ENCODE measurements around the gene MTMR6.
"Not testable (repeated sequence)": the region's sequence is repeated elsewhere in the genome, so short reads cannot be mapped to it uniquely, and the experiment has no call there.

The MTMR6 gene

GRCh38 chr13:25286969-25287961 is at the start of gene MTMR6:
Gene MTMR6, minus strand, starts transcription at chr13:25287488. Its CDS starts 241 bp downstream, at chr13:25287247.
- peak; percentile 87 for DNase-seq (ENCODE audit: low read depth)

GRCh38 chr13:25335856-25336255 is 48.6 kb upstream of the MTMR6 start:
- DNase-seq (ENCODE audit: low read depth), result no peak

- DNase-seq (ENCODE audit: low read depth), result no peak
Observed at GRCh38 chr13:25330541-25330940, 43.3 kb upstream of the MTMR6 start.

GRCh38 chr13:25329706-25330105 is 42.4 kb upstream of the MTMR6 start:
- no peak for DNase-seq (ENCODE audit: low read depth)

GRCh38 chr13:25324100-25324499 is 36.8 kb upstream of the MTMR6 start:
- no peak for DNase-seq (ENCODE audit: low read depth)

- DNase-seq (ENCODE audit: low read depth), result no peak
Observed at GRCh38 chr13:25319771-25320170, 32.5 kb upstream of the MTMR6 start.

GRCh38 chr13:25318946-25319345 is 31.7 kb upstream of the MTMR6 start:
- not testable (repeated sequence) for DNase-seq (ENCODE audit: low read depth)

GRCh38 chr13:25310891-25311290 is 23.6 kb upstream of the MTMR6 start:
- DNase-seq (ENCODE audit: low read depth), result no peak

- DNase-seq (ENCODE audit: low read depth), result no peak
Observed at GRCh38 chr13:25306671-25307464, 19.6 kb upstream of the MTMR6 start.

- no peak for DNase-seq (ENCODE audit: low read depth)
Observed at GRCh38 chr13:25302121-25302520, 14.8 kb upstream of the MTMR6 start.

- DNase-seq (ENCODE audit: low read depth), result peak; percentile 89
Observed at GRCh38 chr13:25301347-25302113, 14.2 kb upstream of the MTMR6 start, which contains the start of gene NUP58. Gene NUP58, plus strand, starts transcription at chr13:25301625. Its CDS starts 149 bp downstream, at chr13:25301774.

- DNase-seq (ENCODE audit: low read depth), result no peak
Observed at GRCh38 chr13:25300861-25301346, 13.6 kb upstream of the MTMR6 start.

GRCh38 chr13:25295701-25296100 is 8.4 kb upstream of the MTMR6 start:
- no peak for DNase-seq (ENCODE audit: low read depth)

- DNase-seq (ENCODE audit: low read depth), result no peak
Observed at GRCh38 chr13:25295228-25295627, 7.9 kb upstream of the MTMR6 start.

- no peak for DNase-seq (ENCODE audit: low read depth)
Observed at GRCh38 chr13:25292301-25292700, 5.0 kb upstream of the MTMR6 start.

- no peak for DNase-seq (ENCODE audit: low read depth)
Observed at GRCh38 chr13:25291691-25292090, 4.4 kb upstream of the MTMR6 start.

GRCh38 chr13:25288966-25289365 is 1.7 kb upstream of the MTMR6 start:
- no peak for DNase-seq (ENCODE audit: low read depth)

- DNase-seq (ENCODE audit: low read depth), result no peak
Observed at GRCh38 chr13:25286308-25286968, 850 bp downstream of the MTMR6 start.

- DNase-seq (ENCODE audit: low read depth), result no peak
Observed at GRCh38 chr13:25281935-25282332, 5.4 kb downstream of the MTMR6 start.

- no peak for DNase-seq (ENCODE audit: low read depth)
Observed at GRCh38 chr13:25281193-25281934, 5.9 kb downstream of the MTMR6 start.

GRCh38 chr13:25280396-25280795 is 6.9 kb downstream of the MTMR6 start:
- DNase-seq (ENCODE audit: low read depth), result no peak
